A549 (cell line): ENCODE results near the gene IGSF23. TPM values are rescaled to one million over a fixed set of nuclear protein-coding genes. Genes with fewer than 3 reads are reported as not detected.
"Not testable (repeated sequence)": the region's sequence is repeated elsewhere in the genome, so short reads cannot be mapped to it uniquely, and the experiment has no call there.

Experiments
- ATAC-seq, 2 experiments: fragments of 200-7000 bp in 1 of 2; fragments of >200 bp in 1 of 2; cut with Nextera tagmentation in 1 of 2; cut with Tn5 transposase in 1 of 2; 3 replicates each; pipeline versions ENCODE4 v1.8.0 to v1.9.1; 2018 to 2020; ENCODE audit warnings: mild to moderate bottlenecking in 1 of 2, moderate library complexity in 1 of 2
- CTCF ChIA-PET: fragments of 300-600 bp; sonication (Branson Sonifier 250); formaldehyde crosslinking; extraction: SDS; loops from one replicate; lab custom pipeline; 2021; ENCODE audit warnings: antibody characterized with exemption, inconsistent platforms; lab: Yijun Ruan, JAX
- POLR2A ChIA-PET: fragments of 350-600 bp; formaldehyde crosslinking; extraction: SDS; loops from one replicate; lab custom pipeline; 2021; ENCODE audit warnings: antibody characterized with exemption, inconsistent platforms; lab: Yijun Ruan, JAX
- DNase-seq, 2 experiments: peaks; one replicate each; pipeline versions ENCODE4 v3.0.0 to v3.0.0-alpha.2; 2011 to 2016; ENCODE audit warnings: low read depth in 1 of 2, low spot score in 1 of 2
- FAIRE-seq: peaks from 2 replicates; lab custom pipeline; 2011; peaks lifted over from hg19 to GRCh38; lab: Jason Lieb, UNC
- H3K27ac ChIP-seq, 2 experiments: fragments of >200 bp; sonication (Bioruptor Twin); formaldehyde crosslinking; 3 replicates each; pipeline ENCODE4 v1.5.1; 2016 to 2017
- H3K4me1 ChIP-seq: fragments of >200 bp; sonication (Bioruptor Twin); formaldehyde crosslinking; 3 replicates; pipeline ENCODE4 v1.6.1; 2016
- H3K4me2 ChIP-seq: fragments of >200 bp; sonication (Bioruptor Twin); formaldehyde crosslinking; 3 replicates; pipeline ENCODE4 v1.6.1; 2016
- H3K4me3 ChIP-seq: fragments of >200 bp; sonication (Bioruptor Twin); formaldehyde crosslinking; 3 replicates; pipeline ENCODE4 v1.5.1; 2016
- H3K9me3 ChIP-seq: fragments of >200 bp; sonication (Bioruptor Twin); formaldehyde crosslinking; 3 replicates; pipeline ENCODE4 v1.6.1; 2016
- BHLHE40 ChIP-seq: IDR thresholded peaks from 2 replicates; pipeline ENCODE4 v1.6.1; 2012; ENCODE audit warnings: low read depth, low read length, inconsistent platforms
- CBX2 ChIP-seq: fragments of 200-600 bp; sonication (generic); IDR thresholded peaks from 2 replicates; pipeline ENCODE4 v1.6.1; 2016; ENCODE audit warnings: low read depth, mild to moderate bottlenecking, borderline replicate concordance
- EHF ChIP-seq: fragments of 250-450 bp; sonication (Bioruptor Pico); IDR thresholded peaks from 2 replicates; pipeline ENCODE4 v1.5.0; 2020; ENCODE audit warnings: mild to moderate bottlenecking
- FOSL2 ChIP-seq, 2 experiments: fragments of 450-650 bp in 1 of 2; fragments of >200 bp in 1 of 2; sonication (Bioruptor Twin) in 1 of 2; formaldehyde crosslinking; IDR thresholded peaks; 2 replicates each; pipeline versions ENCODE4 v1.5.0 to v1.6.1; 2016 to 2020; ENCODE audit warnings: mild to moderate bottlenecking in 1 of 2, moderate library complexity in 1 of 2
- FOXS1 ChIP-seq: fragments of 250-450 bp; sonication (Bioruptor Pico); IDR thresholded peaks from 2 replicates; pipeline ENCODE4 v1.5.0; 2020; ENCODE audit warnings: mild to moderate bottlenecking, moderate library complexity
- HEYL ChIP-seq: fragments of 250-450 bp; sonication (Bioruptor Pico); IDR thresholded peaks from 2 replicates; pipeline ENCODE4 v1.8.0; 2021; ENCODE audit warnings: mild to moderate bottlenecking, moderate library complexity
- HOXB5 ChIP-seq: fragments of 250-450 bp; sonication (Bioruptor Pico); IDR thresholded peaks from 2 replicates; pipeline ENCODE4 v1.5.0; 2020; ENCODE audit warnings: mild to moderate bottlenecking, moderate library complexity
- MYC ChIP-seq: IDR thresholded peaks from 2 replicates; pipeline ENCODE4 v1.6.1; 2012; ENCODE audit warnings: mild to moderate bottlenecking, inconsistent platforms, low read length, improper control_type of control experiment, borderline replicate concordance
- POLR2AphosphoS2 ChIP-seq: conservative IDR thresholded peaks from 2 replicates; pipeline ENCODE4 v1.6.1; 2012; ENCODE audit warnings: low read length, improper control_type of control experiment, inconsistent platforms
- RAD21 ChIP-seq, 2 experiments: fragments of >200 bp in 1 of 2; sonication (Bioruptor Twin) in 1 of 2; formaldehyde crosslinking in 1 of 2; IDR thresholded peaks in 1 of 2; conservative IDR thresholded peaks in 1 of 2; 2 replicates in 1 of 2; 3 replicates in 1 of 2; pipeline ENCODE4 v1.6.1; 2012 to 2018; ENCODE audit warnings: inconsistent platforms in 1 of 2
- TP53 ChIP-seq: fragments of 250-450 bp; sonication (Bioruptor Pico); IDR thresholded peaks from 2 replicates; pipeline ENCODE4 v1.5.0; 2021; ENCODE audit warnings: mild to moderate bottlenecking, moderate library complexity
- WGBS: methylation state at CpG from one replicate; pipeline ENCODE4 v1.1.6; 2017; ENCODE audit errors: missing lambda C conversion rate; 5-methylcytosine and 5-hydroxymethylcytosine counted together
- polyA plus RNA-seq, 4 experiments: library from polyadenylated mRNA; depleted of rRNA in 3 of 4; stranded (reverse); fragments of >200 nt; fragmentation: RNase III in 1 of 4; extraction: RNeasy Plus Mini Kit Qiagen cat#74134 plus additional on column Dnase treatment in 1 of 4; gene quantifications; 2 replicates in 3 of 4; 3 replicates in 1 of 4; pipeline ENCODE4 v1.2.3, GENCODE V29; 2011 to 2017
- TF ChIP-seq, protein P1 (sequence below): fragments of 450-650 bp; IDR thresholded peaks from 2 replicates; pipeline ENCODE4 v1.6.1; 2014; ENCODE audit warnings: antibody characterized with exemption
- TF ChIP-seq, protein P2 (sequence below): fragments of 200-600 bp; sonication (generic); IDR thresholded peaks from 2 replicates; pipeline ENCODE4 v1.6.1; 2016; ENCODE audit warnings: antibody characterized with exemption, mild to moderate bottlenecking, moderate library complexity
- TF ChIP-seq, protein P3 (sequence below): fragments of >200 bp; sonication (Bioruptor Twin); formaldehyde crosslinking; IDR thresholded peaks from 2 replicates; pipeline ENCODE4 v1.6.1; 2016

IGSF23 gene
- polyA plus RNA-seq, 2 of the 4 experiments (the other 2 are of a cell fraction) = 0.14 to 0.35 TPM

DNA sequence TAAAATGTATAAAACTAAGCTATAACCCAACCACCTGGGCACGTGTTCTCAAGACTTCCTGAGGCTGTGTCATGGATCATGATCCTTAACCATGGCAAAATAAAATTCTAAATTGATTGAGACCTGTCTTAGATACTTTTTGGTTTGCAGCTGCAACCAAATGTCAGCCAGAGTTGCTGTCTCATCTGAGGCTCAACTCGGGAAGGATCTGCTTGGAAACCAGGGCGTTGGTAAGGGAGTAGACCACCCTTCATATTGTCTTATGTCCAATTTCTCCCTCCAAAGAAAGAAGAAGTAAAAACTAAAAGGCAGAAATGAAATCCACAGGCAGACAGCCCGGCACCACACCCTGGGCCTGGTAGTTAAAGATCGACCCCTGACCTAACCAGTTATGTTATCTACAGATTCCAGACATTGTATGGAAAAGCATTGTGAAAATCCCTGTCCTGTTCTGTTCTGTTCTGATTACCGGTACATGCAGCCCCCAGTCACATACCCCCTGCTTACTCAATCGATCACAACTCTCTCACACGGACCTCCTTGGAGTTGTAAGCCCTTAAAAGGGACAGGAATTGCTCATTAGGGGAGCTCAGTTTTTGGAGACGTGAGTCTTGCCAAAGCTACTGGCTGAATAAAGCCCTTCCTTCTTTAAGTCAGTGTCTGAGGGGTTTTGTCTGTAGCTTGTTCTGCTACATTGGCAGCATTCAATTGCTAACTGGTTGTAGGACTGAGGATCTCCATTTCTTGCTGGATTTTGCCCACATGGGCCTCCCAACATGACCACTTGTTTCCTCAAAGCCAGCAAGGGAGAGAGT is 22.9 kb upstream of the IGSF23 start:
- no peak for TF ChIP-seq EHF
- TF ChIP-seq FOXS1 (CRISPR knock-in tag) = no peak
- no peak for TF ChIP-seq HEYL (CRISPR knock-in tag)
- TF ChIP-seq POLR2AphosphoS2 = no peak
- no peak for TF ChIP-seq TP53 (CRISPR knock-in tag)
- TF ChIP-seq, protein P1, sequence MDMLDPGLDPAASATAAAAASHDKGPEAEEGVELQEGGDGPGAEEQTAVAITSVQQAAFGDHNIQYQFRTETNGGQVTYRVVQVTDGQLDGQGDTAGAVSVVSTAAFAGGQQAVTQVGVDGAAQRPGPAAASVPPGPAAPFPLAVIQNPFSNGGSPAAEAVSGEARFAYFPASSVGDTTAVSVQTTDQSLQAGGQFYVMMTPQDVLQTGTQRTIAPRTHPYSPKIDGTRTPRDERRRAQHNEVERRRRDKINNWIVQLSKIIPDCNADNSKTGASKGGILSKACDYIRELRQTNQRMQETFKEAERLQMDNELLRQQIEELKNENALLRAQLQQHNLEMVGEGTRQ = no peak
- no peak for TF ChIP-seq RAD21 (conservative IDR thresholded peaks at IDR 0.05 in 1 of 2, IDR thresholded peaks at IDR 0.05 in 1 of 2)
- no peak for TF ChIP-seq CBX2
- TF ChIP-seq, protein P2, sequence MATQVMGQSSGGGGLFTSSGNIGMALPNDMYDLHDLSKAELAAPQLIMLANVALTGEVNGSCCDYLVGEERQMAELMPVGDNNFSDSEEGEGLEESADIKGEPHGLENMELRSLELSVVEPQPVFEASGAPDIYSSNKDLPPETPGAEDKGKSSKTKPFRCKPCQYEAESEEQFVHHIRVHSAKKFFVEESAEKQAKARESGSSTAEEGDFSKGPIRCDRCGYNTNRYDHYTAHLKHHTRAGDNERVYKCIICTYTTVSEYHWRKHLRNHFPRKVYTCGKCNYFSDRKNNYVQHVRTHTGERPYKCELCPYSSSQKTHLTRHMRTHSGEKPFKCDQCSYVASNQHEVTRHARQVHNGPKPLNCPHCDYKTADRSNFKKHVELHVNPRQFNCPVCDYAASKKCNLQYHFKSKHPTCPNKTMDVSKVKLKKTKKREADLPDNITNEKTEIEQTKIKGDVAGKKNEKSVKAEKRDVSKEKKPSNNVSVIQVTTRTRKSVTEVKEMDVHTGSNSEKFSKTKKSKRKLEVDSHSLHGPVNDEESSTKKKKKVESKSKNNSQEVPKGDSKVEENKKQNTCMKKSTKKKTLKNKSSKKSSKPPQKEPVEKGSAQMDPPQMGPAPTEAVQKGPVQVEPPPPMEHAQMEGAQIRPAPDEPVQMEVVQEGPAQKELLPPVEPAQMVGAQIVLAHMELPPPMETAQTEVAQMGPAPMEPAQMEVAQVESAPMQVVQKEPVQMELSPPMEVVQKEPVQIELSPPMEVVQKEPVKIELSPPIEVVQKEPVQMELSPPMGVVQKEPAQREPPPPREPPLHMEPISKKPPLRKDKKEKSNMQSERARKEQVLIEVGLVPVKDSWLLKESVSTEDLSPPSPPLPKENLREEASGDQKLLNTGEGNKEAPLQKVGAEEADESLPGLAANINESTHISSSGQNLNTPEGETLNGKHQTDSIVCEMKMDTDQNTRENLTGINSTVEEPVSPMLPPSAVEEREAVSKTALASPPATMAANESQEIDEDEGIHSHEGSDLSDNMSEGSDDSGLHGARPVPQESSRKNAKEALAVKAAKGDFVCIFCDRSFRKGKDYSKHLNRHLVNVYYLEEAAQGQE = no peak
- no peak for TF ChIP-seq HOXB5
- no peak for TF ChIP-seq MYC
- TF ChIP-seq, protein P3, sequence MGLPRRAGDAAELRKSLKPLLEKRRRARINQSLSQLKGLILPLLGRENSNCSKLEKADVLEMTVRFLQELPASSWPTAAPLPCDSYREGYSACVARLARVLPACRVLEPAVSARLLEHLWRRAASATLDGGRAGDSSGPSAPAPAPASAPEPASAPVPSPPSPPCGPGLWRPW = no peak
- Histone ChIP-seq H3K4me2 (peak overlapping the region; percentile 5; the same call in 1 of the 3 replicates), H3K4me3 (no peak overlapping the region), H3K27ac (peak overlapping the region; percentile 90 to 94), H3K9me3 (no peaks in the 10 kb centered on the region), H3K4me1 (peaks cover 84% of the 10 kb centered on the region)
- no peak for ATAC-seq
- 62% methylated on average over 9 of the region's 9 CpGs for WGBS
- POLR2A ChIA-PET = interaction anchor here (0.6 to 1.2 kb wide), 2 partner anchors 13 to 411 kb away, joined by 3 read pairs; no protein-coding TSS in a partner anchor
- no peak for DNase-seq
- CTCF ChIA-PET = interaction anchor here (1.1 to 9.1 kb wide), 12 partner anchors 11 to 255 kb away, joined by 3 to 107 read pairs (median 12); partner anchors contain the start of gene NECTIN2
- FAIRE-seq = no peak

DNA sequence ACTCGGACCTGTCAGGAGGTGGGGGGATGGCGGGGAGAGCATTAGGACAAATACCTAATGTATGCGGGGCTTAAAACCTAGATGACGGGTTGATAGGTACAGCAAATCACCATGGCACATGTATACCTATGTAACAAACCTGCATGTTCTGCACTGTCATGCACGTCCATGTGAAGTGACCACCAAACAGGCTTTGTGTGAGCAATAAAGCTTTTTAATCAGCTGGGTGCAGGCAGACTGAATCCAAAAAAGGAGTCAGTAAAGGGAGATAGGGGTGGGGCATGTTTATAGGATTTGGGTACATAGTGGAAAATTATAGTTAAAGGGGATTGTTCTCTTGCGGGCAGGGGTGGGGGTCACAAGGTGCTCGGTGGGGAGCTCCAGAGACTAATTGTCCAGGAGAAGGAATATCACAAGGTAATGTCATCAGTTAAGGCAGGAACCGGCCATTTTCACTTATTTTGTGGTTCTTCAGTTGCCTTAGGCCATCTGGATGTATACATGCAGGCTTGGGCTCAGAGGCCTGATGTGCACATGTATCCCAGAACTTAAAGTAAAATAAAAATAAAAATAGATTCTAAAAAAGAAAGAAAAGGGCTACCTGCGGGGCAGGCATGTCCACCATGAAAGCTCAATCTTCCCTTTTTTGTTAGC is 21.9 kb upstream of the IGSF23 start:
- CTCF ChIA-PET = interaction anchor here (0.9 to 9.1 kb wide), 14 partner anchors 8 to 254 kb away, joined by 3 to 107 read pairs (median 4); partner anchors contain the start of gene NECTIN2
- Histone ChIP-seq H3K4me2 (peak overlapping the region; percentile 25; the same call in 2 of the 3 replicates), H3K4me1 (peaks cover 83% of the 10 kb centered on the region), H3K27ac (peak overlapping the region; percentile 90 to 94)
- ATAC-seq, FAIRE-seq, H3K4me3 ChIP-seq, DNase-seq, H3K9me3 ChIP-seq: not testable (repeated sequence)
- POLR2A ChIA-PET = interaction anchor here (0.6 to 1.3 kb wide), 3 partner anchors 12 to 324 kb away, joined by 3 to 4 read pairs (median 3); partner anchors contain the start of gene PVR
- WGBS = 86% methylated on average over 9 of the region's 9 CpGs

DNA sequence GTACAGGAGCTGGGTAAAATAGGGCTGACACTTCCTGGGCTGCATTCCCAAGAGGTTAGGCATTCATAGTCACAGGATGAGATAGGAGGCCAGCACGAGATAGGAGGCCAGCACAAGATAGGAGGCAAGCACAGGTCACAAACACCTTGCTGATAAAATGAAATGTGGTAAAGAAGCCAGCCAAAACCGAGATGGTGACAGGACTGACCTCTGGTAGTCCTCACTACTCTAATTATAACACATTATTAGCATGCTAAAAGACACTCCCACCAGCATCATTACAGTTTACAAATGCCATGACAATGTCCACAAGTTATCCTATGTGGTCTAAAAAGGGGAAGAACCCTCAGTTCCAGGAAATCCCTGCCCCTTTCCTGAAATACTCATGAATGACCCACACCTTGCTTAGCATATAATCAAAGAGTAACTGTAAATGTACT is 20.9 kb upstream of the IGSF23 start:
- peaks cover 83% of the 10 kb centered on the region for H3K4me1 ChIP-seq
- POLR2A ChIA-PET = no interaction called here
- 8% methylated on average over 2 of the region's 2 CpGs for WGBS

More for the DNA sequence above, 20.9 kb upstream of the IGSF23 start:
- DNase-seq = peak in 1 of 2 experiments; percentile 65
- peak; percentile 51 for FAIRE-seq
- Histone ChIP-seq H3K4me3 (no peak overlapping the region), H3K4me2 (peak overlapping the region; percentile 25), H3K27ac (peak overlapping the region; percentile 90 to 94), H3K9me3 (no peaks in the 10 kb centered on the region)
- peak in 1 of 2 experiments; percentile 10; a peak in 2 of 6 replicates for ATAC-seq
- CTCF ChIA-PET = interaction anchor here (0.9 to 9.1 kb wide), 7 partner anchors 9 to 62 kb away, joined by 3 to 107 read pairs (median 20); no protein-coding TSS in a partner anchor
- TF ChIP-seq FOSL2 (IDR thresholded peaks at IDR 0.05) = no peak
- peak; percentile 21; the same call in 1 of the 2 replicates for TF ChIP-seq FOSL2 (CRISPR knock-in tag; IDR thresholded peaks at IDR 0.05)
- TF ChIP-seq, protein P1 = no peak
- TF ChIP-seq BHLHE40 = peak; percentile 43; the same call in 1 of the 2 replicates
